Right ventricle myocardium superior (tissue), 1 donor: ENCODE results near the gene ABCB9. TPM values are rescaled to one million over a fixed set of nuclear protein-coding genes. Genes with fewer than 3 reads are reported as not detected.

ENCODE experiments used
- microRNA-seq: library from miRNA; unstranded; fragments of <30 nt; microRNA quantifications from one replicate; pipeline ENCODE4 v1.2.0, GENCODE V29; 2020
- total RNA-seq: library from RNA; stranded (reverse); fragmentation: NEBNext Ultra II Directional; extraction: Animal tissue kit (Norgen Biotek cat#: 25700); gene quantifications from one replicate; pipeline ENCODE4 v1.2.1, GENCODE V29; 2021
- donor health status: DM: no; HTN: yes; CAD: no; lungs with severe emphysema.

ABCB9 gene
- total RNA-seq, 1 donor from 2014 or later, result 3.9 TPM

Small RNAs within 50 kb of the gene (microRNA-seq; reads per million reads assigned to microRNA genes)
- not detected for gene MIR4304

Other genes starting within 250 kb of the ABCB9 start
- not detected for gene HCAR3, start 249.7 kb downstream of the ABCB9 start, total RNA-seq
- gene HCAR1, start 235.6 kb downstream of the ABCB9 start, total RNA-seq, result 0.11 TPM
- gene DENR, start 213.6 kb downstream of the ABCB9 start, total RNA-seq, result 24.3 TPM
- 0.91 TPM for gene CCDC62, start 191.9 kb downstream of the ABCB9 start, total RNA-seq
- gene HIP1R, start 131.0 kb downstream of the ABCB9 start, total RNA-seq, result 12.9 TPM
- 23.9 TPM for gene VPS37B, start 70.3 kb downstream of the ABCB9 start, total RNA-seq
- 14.2 TPM for gene OGFOD2, start 8.8 kb upstream of the ABCB9 start, total RNA-seq
- gene ARL6IP4, start 14.2 kb upstream of the ABCB9 start, total RNA-seq, result 162 TPM
- gene PITPNM2, start 184.6 kb upstream of the ABCB9 start, total RNA-seq, result 17.0 TPM